ENCODE data around the gene MAFG.
"Not testable (repeated sequence)": the region's sequence is repeated elsewhere in the genome, so short reads cannot be mapped to it uniquely, and the experiment has no call there.

Gene MAFG

DNA sequence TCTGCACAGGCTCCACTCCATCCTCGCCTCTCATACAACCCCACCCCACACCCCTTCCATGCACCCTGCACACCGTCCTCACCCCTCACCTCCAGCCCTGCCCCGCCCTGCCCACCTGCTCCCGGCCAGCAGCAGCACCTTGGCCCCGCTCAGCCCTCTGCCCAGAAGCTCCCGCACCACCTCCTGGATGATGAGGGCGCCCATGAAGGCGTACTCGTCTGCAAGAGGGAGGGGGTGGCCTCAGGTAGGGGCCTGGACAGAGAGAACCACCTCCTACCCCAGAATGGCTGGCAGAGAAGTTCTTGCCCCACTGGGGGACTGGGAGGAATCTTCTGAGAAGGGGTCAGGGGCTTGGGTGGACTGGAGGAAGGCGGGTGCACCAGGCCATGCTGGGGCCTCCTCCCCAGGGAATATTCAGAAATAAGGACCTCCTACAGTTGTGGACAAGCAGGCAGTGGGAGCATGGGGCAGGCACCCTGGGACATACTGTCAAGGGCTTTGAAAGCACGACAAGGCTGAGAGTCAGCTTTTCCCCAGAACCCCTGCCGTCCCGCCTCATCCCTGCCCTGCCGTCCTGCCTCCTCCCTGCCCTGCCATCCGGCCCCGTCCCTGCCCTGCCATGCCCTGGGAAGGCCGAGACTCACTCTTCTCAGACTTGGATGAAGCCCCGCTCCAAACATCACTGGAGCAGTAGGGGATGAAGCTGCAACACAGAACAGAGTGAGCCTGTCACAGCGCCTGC is 30.3 kb upstream of the MAFG start:
- DNase-seq = no peak

DNA sequence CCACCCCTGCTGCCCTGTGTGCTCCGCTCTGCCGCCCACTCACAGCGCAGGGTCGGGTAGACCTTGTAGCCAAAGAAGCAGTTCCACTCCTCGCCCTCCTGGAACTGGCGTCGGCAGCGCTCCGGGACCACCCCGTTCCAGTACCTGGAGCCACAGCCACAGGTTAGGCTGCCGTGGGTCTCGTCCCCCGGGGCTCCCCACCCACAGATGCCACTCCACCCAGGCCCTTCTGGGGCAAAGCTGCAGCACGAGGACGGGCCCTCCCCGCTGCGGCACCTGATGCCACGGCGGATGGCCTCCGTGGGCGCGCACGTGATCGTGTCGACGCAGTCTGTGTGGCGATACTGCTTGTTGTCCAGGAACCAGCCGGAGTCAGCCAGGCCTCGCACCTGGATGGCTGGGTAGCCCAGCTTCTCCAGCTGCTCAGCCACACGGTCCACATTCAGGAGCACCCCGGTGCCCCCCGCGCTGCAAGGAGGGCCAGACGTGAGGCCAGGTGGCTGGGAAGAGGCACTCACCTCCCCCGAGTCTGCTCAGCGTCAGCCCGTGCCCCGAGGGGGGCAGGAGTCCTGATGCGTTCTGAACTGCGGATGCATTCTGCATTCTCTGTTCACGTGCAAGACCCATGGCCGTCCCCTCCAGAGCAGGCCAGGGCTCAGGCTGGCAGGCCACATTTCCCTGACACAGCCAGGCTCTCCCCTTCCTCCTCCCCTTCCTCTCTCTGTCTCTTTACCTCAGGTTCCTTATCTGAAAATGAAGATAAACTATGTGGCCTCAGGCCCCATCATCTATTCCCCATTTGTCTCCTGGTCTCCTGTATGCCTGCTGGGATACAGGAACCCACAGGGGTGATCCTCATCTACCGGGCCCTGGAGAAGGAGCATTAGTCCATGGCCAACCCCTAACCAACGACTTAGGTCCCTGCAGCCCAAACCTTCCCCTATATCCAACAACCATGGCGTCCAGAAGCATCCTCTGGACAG is 29.4 kb upstream of the MAFG start:
- no peak for DNase-seq

DNA sequence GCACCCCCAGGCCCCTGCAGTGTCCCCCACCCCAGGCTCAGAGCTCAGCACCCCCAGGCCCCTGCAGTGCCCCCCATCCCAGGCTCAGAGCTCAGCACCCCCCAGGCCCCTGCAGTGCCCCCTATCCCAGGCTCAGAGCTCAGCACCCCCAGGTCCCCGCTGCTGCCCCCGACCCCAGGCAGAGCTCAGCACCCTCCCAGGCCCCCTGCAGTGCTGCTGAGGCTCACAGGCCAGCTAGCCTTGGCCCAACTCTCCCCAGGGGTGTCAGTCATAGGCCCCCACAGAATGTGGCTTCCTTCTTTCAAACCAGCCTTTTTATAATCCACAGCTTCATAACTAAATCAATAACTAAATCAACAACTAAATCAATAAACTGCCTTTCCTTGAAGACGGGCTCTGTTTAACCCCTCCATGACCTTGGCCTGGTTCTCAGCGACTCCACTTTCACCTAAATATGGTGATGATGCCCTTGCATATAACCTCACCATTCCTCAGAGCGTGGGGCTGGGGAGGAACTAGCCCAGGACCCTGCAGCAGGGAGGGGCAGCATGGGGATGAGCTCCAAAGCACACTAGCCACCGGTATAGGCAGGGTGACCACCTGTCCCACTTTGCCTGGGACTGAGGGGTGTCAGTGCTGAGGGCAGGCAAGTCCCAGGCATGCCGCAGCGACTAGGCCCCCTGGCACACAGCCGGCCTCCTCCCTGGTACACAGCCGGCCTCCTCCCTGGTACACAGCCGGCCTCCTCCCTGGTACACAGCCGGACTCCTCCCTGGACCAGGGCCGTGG is 28.4 kb upstream of the MAFG start:
- DNase-seq = no peak

DNA sequence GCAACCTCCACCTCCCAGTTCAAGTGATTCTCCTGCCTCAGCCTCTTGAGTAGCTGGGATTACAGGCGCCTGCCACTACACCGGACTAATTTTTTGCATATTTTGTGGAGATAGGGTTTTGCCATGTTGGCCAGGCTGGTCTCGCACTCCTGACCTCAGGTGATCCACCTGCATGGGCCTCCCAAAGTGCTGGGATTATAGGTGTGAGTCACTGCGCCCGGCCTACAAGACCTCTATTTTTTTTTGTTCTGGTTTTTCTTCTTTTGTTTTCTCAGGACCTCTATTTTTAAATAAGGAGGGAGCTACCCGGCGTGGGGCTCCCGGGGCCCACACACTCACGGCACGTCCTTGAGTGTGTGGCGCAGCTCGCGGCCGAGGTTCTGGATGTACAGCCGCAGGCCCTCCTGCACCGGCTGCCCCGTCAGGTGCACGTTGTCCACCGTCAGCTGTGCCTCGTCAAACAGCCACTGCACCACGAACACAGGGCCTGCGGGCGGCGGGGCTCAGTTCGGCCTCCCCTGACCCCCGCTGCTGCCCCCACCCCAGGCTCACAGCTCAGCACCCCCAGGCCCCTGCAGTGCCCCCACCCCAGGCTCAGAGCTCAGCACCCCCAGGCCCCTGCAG is 27.6 kb upstream of the MAFG start:
- no peak for DNase-seq

DNA sequence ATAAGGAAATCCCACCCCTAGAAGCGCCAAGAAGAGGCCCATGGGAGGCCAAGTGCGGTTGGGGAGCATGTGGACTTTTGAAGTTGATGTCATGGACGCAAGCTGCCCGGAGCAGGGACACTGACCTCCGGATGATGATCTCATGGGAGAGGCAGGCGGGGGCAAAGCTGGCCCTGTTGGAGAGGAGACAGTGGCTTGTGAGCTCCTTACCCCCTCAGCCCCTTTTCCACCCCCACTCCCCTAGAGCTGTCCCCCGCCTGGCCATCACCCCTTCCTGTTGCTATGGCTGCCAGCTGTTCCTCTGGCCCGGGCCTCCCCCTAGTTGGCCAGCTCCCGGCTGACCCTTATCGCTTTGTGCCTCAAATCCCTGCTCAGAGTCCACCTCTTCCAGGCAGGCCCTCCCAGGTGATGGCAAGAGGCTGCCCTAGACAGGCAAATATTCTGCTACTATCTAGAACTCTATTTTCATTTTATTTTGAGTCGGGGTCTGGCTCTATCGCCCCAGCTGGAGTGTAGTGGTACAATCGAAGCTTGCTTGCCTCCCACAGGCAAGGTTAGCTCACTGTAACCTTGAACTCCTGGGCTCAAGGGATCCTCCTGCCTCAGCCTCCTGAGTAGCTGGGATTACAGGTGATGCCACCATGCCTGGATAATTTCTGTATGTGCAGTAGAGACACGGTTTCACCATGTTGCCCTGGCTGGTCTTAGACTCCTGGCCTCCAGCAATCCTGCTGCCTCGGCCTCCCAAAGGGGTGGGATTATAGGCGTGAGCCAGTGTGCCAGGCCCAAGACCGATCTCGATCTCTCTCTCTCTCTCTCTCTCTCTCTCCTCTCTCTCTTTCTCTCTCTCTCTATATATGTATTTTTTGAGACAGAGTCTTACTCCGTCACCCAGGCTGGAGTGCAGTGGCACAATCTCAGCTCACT is 26.9 kb upstream of the MAFG start:
- DNase-seq = no peak

DNA sequence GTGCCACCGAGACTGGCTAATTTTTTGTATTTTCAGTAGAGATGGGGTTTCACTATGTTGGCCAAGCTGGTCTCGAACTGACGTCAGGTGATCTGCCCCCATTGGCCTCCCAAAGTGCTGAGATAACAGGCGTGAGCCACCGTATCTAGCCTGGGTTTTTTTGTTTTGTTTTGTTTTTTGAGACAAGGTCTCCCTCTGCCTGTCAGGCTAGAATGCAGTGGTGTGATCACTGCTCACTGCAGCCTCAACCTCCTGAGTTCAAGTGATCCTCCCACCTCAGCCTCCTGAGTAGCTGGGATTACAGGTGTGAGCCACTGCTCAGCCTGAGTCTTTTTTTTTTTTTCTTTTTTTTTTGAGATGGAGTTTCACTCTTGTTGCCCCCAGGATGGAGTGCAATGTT is 25.9 kb upstream of the MAFG start:
- DNase-seq = not testable (repeated sequence)

DNA sequence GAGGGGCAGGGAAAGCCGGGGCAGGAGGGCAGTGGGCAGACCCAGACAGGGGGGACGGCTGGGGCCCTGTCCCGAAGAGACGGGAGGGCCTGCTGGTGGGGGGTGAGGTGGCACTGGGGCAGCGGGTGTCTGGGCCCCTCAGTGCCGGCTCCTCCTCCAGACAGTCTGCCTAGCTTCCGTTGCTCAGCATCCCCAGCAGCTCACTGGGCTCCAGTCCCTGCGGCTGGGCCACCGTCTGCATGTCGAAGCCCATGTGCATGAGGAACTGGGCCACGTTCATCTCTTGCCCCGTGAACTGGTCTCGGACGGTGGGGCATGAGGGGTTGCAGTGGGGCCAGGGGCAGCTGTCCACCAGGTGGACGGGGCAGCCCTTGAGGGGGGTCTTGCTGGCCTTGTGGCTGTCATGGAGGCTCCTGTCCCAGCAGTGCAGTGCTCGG is 25.3 kb upstream of the MAFG start:
- no peak for DNase-seq

DNA sequence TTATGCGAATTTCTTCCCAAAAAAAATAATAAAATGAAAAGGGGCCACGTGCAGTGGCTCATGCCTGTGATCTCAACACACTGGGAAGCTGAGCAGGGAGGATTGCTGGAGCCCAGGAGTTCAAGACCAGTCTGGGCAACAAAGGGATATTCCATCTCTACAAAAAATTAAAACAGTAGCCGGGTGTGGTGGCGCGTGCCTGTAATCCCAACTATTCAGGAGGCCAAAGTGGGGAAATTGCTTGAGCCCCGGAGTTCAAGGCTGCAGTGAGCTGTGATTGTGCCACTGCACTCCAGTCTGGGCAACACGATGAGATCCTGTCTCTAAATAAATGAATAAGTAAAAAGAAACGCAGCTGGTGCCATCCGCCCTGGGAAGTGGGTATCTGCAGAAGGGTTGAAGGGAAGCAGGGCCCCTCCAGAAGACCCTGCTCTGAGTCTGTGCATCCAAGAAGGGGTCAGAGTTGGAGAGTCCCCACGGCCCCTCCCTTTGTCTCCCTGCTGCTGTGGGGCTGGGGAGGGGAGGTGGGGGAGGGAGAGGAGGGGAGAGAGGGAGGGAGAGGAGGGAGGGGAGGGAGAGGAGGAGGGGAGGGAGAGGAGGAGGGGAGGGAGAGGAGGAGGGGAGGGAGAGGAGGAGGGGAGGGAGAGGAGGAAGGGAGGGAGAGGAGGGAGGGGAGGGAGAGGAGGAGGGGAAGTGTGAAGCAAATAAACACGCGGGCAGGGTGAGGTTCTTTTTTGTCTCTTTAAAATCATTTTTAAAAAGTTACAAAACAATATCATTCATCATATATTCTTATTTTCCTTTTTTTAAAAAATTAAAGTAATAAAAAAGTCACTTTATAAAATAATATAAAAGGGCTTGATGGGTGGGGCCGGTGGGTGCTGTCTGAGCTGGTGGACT is 24.5 kb upstream of the MAFG start:
- no peak for DNase-seq

DNA sequence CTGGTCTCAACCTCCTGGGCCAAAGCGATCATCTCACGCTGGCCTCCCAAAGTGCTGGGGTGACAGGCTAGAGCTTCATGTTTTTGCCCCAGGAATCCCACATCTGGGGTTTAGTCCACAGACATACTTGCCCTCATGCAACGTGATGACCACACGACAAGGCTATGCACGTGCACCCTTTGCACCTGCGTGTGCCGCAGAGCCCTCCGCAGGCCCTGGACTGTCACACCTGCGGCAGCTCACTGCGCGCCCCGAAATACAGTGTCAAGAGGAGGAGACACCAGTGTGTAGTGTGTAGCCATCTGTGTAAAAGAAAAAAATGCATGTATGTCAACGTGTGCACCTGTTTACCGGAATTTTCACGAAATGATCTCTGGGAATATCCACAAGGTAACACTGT is 23.0 kb upstream of the MAFG start:
- no peak for DNase-seq

DNA sequence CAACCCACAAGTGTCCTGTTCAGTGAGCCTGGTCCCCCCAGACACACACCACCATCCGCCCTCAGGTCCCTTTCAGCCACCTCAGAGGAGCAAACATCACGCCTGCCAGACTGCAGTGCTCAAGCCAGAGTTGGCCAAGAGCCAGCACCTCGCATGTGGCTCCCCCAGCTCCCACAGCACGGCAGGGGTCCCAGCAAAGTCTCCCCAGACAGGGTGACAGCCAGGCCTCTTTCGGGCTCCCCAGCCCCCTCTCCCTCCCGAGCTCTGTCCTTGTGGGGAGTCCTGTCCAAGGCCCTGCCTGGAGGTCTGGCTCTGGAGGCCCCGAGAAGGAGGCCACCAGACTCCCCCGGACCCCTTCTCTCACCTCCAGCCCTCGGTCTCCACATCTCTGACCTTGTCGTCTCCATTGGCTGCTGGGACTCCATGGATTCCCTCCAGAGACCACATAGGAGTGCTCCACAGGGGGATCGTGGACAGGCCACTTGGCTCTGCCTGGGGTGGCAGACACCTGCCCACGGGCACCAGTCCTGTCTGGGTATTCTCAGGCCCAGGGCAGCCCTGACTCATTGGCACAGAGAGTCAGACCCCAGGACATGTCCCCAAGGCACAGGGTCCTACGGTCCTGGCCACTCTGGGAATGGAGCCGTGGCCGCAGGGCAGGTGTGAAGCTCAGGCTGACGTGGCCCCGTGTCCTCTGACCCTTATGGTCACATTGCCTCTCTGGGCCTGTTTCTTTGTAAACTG is 21.3 kb upstream of the MAFG start:
- no peak for DNase-seq

DNA sequence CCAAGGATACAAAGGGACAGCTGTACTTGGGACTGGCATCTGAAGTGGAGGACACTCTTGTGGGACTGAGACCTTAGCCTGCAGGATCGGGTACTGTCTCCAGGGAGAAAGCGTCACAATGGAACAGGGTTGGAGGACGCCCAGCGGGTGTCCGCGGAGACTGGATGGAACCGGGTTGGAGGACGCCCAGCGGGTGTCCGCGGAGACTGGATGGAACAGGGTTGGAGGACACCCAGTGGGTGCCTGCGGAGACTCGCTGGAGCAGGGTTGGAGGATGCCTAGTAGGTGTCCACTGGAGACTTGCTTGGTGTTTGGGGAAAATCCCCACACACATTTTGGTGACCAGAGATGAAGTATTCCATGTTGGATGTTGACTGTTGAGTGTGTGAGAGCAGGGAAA is 19.7 kb upstream of the MAFG start, which contains the start of gene MYADML2:
Gene MYADML2, minus strand, starts transcription at position 45 of the 400 bp plus-strand sequence. CDS start 5,492 bp downstream, outside the sequence.
- DNase-seq = no peak

DNA sequence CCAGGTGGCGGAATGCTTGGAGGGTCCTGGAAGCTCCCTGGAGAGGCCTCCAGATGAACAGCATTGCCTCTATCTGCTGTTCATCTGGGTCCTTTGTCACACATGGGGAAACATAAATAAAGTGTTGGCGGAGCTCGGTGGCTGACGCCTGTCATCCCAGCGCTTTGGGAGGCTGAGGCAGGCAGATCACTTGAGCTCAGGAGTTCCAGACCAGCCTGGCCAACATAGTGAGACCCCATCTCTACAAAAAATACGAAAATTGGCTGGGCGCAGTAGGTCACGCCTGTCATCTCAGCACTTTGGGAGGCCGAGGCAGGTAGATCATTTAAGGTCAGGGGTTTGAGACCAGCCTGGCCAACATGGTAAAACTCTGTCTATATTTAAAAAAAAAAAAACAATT is 17.3 kb upstream of the MAFG start:
- DNase-seq = no peak

DNA sequence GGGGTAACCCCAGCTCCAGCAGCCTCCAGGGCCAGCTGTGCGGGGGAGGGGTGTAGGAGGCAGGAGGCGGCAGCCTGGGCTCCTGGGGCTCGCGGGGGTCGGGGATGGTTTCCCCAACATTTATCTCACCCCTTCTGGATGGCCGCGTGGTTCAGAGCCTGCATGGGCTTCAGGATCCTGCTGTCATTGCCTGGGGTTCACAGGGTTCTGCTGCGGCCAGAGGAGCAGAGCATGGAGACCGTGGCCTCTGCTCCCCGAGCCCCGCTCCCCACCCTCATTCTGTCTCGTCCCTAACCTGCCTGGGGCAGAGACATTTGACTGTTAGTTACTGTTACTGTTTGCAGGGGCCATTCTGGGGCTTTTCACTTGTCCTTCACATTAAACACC is 14.6 kb upstream of the MAFG start:
- no peak for DNase-seq

DNA sequence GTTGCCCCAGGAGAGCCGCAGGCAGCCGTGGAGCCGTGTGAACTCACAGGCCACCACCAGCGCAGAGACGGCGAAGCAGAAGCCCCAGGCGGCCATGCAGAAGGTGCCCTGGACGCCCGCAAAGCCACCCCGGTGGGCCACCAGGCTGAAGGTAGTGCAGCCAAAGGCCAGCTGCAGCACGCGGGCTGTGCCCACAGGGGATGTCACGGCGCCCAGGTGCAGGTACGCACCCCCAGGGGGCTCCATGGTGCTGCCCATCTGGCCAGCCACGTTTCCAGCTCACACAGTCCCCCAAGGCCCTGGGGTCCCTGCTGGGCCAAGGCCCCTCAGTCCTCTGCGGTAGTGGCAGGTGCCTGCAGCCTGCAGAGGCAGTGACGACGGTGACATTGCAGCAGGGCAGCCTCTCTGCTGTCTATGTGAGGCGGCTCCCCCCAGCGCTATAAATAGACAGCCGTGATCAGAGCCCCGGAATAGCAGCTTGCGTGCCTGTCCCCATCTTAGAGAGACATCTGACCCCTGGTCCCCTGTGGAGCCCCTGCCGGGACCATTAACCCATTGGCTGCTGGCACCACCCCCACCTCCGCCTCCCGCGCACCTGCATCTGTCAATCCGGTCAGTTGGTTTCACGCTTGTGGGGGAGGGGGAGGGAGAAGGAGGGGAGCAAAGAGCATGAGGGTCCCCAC is 14.1 kb upstream of the MAFG start:
- DNase-seq = no peak

DNA sequence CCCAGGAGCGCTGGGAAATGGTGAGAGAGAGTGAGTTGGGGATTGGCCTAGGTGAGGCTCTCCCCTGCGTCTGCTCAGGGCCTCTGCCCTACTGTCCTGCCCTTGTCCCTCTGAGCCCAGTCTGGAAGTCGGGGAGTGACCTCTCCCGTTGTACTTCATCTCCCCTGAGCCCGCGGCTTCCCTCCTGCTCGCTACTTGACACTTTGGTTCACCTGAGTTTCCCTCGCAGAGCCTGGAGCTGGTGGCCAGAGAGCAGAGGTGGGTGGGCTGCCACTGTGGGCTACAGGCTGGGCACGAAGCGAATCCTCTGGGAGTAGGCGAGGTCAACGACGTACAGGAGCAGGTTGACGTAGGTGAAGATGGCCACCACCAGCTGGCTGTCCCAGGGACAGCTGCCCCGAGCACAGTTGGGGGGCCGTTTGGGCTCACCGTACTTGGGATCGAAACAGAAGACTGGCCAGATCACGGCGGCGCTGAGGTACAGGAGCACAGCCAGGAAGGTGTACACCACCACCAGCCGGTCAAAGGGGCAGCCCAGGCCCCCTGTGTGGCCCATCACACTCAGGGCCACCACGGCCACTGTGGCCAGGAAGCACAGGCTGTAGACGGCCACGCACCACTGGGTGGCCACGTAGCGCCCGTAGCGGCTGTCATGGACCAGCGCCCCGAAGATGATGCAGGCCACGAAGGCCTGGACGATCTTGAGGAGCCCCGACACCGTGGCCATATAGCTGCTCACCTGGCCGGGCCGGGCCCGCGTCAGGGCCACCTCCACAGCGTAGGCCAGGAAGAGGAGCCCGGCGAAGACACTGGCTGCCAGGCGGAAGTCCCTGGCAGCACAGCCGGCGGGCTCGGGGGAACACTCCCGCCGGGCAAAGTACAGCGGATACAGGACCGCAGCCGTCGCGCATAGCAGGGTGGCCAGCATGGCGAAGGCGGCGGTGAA is 13.3 kb upstream of the MAFG start:
- no peak for DNase-seq

DNA sequence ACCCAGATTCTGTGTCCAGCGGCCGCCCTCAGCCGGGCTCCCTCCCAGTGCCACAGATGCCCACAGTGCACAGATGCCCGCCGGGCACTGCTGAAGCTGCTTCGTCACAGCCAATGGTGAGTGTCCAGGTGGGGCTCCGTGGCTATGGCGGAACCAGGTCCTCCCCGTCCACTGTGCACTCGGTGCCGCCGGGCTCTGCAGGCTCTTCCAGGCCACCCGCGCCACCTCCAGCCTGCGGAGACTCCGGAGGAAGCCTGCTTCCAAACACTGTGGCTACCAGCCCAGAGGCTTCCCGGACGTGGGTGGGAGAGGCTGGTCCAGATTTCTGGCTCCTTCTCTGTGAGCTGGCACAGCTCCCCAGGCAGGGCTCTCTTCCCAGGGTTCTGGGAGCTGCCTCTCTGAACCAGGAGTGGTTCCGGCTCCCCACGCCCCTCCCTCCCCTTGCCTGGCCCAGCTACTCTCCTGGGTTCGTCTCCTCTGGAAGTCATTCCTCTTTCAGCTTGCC is 12.4 kb upstream of the MAFG start:
- no peak for DNase-seq

DNA sequence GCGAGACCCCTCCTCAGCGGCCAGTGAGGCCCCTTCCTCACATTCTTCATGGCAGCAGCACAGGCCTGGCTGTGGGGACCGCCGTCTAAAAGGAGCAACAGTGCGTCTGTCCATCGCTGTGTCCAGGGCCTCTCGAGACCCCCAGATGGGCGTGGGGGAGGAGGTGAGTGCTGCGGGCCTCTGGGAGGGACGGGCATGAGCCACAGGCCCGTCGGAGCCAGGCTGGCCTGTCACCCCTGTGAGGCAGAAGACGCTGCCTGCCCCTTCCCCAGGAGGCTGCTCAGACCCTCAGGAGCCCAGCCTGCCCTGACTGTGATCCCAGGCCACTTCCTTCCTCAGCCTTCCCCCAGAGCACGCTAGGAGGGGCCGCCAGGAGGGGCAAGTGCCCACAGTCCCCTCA is 11.7 kb upstream of the MAFG start:
- no peak for DNase-seq

DNA sequence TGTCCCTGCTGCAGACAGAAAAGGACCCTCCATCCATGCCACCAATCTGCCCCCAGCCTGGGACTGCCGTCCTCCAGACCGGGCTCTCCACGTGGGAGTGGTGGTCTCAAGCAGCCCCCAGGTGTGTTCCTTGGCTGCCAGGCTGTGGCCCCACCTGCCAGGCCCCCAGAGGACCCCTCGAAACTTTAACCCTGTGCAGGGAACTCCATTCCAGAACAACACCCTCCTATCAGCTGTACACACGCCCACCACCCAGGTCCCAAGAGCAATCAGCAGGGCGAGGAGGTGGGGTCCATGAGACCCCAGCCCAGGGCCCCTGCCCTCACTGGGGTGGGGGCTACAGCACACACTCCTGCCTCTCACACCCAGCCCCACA is 8.2 kb upstream of the MAFG start:
- DNase-seq = no peak
